Adrenal gland (tissue), 12 donors: Measurements from ENCODE around the gene FOXA3. TPM values are rescaled to one million over a fixed set of nuclear protein-coding genes. Genes with fewer than 3 reads are reported as not detected.

ENCODE experiments used
- DNase-seq, 7 donors: peaks; one replicate each; pipeline ENCODE4 v3.0.0-alpha.2; 2019 to 2020
- H3K27ac ChIP-seq, 5 donors: fragments of 200-600 bp; sonication (generic) in 4 of 5; 1 replicate in 3 of 5; 2 replicates in 2 of 5; pipeline versions ENCODE4 v1.5.1 to v1.8.0; 2016 to 2020; ENCODE audit warnings: mild to moderate bottlenecking in 1 of 5
- H3K27me3 ChIP-seq: fragments of 200-600 bp; 2 replicates; pipeline ENCODE4 v1.8.0; 2021
- H3K36me3 ChIP-seq, 2 donors: fragments of 200-600 bp; replicated peaks in 1 of 2; 1 replicate in 1 of 2; 2 replicates in 1 of 2; pipeline versions ENCODE4 v1.5.1 to v1.8.0; 2018 to 2022
- H3K4me1 ChIP-seq, 2 donors: fragments of 200-600 bp; replicated peaks in 1 of 2; 1 replicate in 1 of 2; 2 replicates in 1 of 2; pipeline versions ENCODE4 v1.5.1 to v1.8.0; 2018 to 2021
- H3K4me3 ChIP-seq, 4 donors: fragments of 200-600 bp; sonication (generic) in 3 of 4; one replicate each; pipeline ENCODE4 v1.5.1; 2016 to 2018
- H3K9me3 ChIP-seq, 3 donors: fragments of 200-600 bp; sonication (generic) in 1 of 3; replicated peaks in 1 of 3; 1 replicate in 2 of 3; 2 replicates in 1 of 3; pipeline versions ENCODE4 v1.5.1 to v1.8.0; 2016 to 2021
- POLR2A ChIP-seq, 2 donors: fragments of 450-650 bp; IDR thresholded peaks; one replicate each; pipeline ENCODE4 v1.6.1; 2017; ENCODE audit warnings: antibody characterized with exemption in 2 of 2, mild to moderate bottlenecking in 2 of 2, moderate library complexity in 1 of 2
- WGBS, 4 donors: extraction: QIAGEN DNeasy Blood & Tissue Kit in 2 of 4; methylation state at CpG; one replicate each; pipeline versions ENCODE4 v1.1.5 to v1.1.7; 2013 to 2017; 5-methylcytosine and 5-hydroxymethylcytosine counted together
- intact Hi-C, 2 donors: fragments of 100-400 bp; cut with DNase I; formaldehyde crosslinking; loops; one replicate each; pipeline versions ENCODE4 v1.14.1 to v1.15.0; 2022 to 2023
- polyA plus RNA-seq, 3 donors: library from polyadenylated mRNA; stranded (reverse); fragments of 200-250 nt in 2 of 3; fragments of 350-450 nt in 1 of 3; fragmentation: Illumina TruSeq in 1 of 3; extraction: RNeasy Lipid Tissue Mini Kit (QIAGEN cat#74804) in 1 of 3; gene quantifications; one replicate each; pipeline ENCODE4 v1.2.3, GENCODE V29; 2013 to 2014
- total RNA-seq, 9 donors: library from RNA; depleted of rRNA in 4 of 9; stranded (reverse); fragments of >200 nt in 4 of 9; fragments of 120-200 nt in 1 of 9; fragmentation: NEBNext Ultra II Directional in 1 of 9; extraction: Animal tissue kit (Norgen Biotek cat#: 25700) in 1 of 9; gene quantifications; one replicate each; pipeline versions ENCODE4 v1.1.0 to v1.2.4, GENCODE V29; 2013 to 2023
- TF ChIP-seq, protein P1 (sequence below), 6 experiments: fragments of 450-650 bp in 4 of 6; fragments of 200-600 bp in 2 of 6; sonication (generic) in 1 of 6; IDR thresholded peaks; 1 replicate in 5 of 6; 2 replicates in 1 of 6; pipeline versions ENCODE4 v1.5.1 to v1.8.0; 2016 to 2021; ENCODE audit warnings: antibody characterized with exemption in 6 of 6, mild to moderate bottlenecking in 2 of 6, moderate library complexity in 1 of 6
- donor health status: healthy with polysubstance abuse.
- donor health status: Bipolar disorder and iron deficiency.
- donor health status: DM: yes; HTN: yes; CAD: no.
- donor health status: DM: no; HTN: no; CAD: no.
- donor health status: DM: no; HTN: no; CAD: no.
- donor health status: DM: yes; HTN: yes; CAD: no.

FOXA3 gene
- total and polyA plus RNA-seq, 12 donors: 0.03 to 0.94 TPM; not detected in 10

DNA sequence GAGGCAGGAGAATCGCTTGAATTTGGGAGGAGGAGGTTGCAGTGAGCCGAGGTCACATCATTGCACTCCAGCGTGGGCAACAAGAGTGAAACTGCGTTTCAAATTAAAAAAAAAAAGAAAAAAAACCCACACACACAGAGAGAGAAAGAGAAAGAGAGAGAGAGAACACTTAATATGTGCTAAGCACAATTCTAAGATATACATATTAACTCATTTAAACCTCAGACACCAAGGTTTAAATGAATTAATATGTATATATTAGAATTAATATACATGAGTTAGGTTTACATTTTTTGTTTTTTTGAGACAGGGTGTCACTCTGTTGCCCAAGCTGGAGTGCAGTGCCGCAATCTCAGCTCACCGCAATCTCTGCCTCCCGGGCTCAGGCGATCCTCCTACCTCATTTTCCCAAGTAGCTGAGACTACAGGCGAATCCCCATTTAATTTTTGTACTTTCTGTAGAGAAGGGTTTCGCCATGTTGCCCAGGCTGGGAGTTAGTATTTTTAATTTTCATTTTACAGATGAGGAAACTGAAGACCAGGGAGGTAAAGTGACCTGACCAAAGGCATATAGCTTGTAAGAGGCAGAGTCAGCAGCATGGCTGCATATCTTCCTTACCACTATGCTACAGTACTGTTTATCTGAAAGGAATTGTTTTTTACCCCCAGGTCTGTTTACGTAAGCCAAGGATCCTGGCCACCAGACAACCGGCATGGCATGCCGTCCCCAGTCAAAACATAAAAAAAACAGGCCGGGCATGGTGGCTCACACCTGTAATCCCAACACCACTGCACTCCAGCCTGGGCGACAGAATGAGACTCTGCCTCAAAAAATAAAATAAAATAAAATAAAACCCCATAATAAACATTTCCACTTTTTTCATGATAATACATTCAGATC lies 3.5 kb upstream of the FOXA3 start:
- intact Hi-C loops: no loop called here
- peaks cover 7 to 27% of the 10 kb centered on the region in 2 donors for H3K4me1 ChIP-seq
- H3K9me3 ChIP-seq: no peaks in the 10 kb centered on the region
- H3K27me3 ChIP-seq: peaks cover 11% of the 10 kb centered on the region
- no peak for TF ChIP-seq POLR2A (IDR thresholded peaks at IDR 0.05)
- TF ChIP-seq, protein P1, sequence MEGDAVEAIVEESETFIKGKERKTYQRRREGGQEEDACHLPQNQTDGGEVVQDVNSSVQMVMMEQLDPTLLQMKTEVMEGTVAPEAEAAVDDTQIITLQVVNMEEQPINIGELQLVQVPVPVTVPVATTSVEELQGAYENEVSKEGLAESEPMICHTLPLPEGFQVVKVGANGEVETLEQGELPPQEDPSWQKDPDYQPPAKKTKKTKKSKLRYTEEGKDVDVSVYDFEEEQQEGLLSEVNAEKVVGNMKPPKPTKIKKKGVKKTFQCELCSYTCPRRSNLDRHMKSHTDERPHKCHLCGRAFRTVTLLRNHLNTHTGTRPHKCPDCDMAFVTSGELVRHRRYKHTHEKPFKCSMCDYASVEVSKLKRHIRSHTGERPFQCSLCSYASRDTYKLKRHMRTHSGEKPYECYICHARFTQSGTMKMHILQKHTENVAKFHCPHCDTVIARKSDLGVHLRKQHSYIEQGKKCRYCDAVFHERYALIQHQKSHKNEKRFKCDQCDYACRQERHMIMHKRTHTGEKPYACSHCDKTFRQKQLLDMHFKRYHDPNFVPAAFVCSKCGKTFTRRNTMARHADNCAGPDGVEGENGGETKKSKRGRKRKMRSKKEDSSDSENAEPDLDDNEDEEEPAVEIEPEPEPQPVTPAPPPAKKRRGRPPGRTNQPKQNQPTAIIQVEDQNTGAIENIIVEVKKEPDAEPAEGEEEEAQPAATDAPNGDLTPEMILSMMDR (IDR thresholded peaks at IDR 0.05): no peak
- peaks cover 0 to 12% of the 10 kb centered on the region in 2 donors for H3K36me3 ChIP-seq
- no peak overlapping the region for H3K4me3 ChIP-seq
- no peak for DNase-seq
- WGBS, 4 donors: 82 to 91% (median 88%) methylated on average over 15 of the region's 15 CpGs
- no peak overlapping the region for H3K27ac ChIP-seq

DNA sequence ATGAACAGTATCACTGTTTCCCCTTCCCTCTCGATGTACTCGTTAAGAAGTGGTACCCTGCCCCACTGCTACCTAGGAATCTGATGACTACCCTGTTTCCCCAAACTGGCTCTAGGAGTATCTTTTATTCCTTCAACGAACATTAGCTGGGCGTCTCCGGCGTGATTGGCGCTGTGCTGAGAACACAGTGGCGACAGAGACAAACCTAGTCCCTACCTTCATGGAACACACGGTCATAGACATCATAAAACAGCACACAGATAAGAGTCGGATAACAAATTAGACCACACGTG lies 1.9 kb upstream of the FOXA3 start:
- intact Hi-C loops: no loop called here
- no peak for TF ChIP-seq POLR2A (IDR thresholded peaks at IDR 0.05)
- TF ChIP-seq, protein P1 (IDR thresholded peaks at IDR 0.05): no peak
- peaks cover 0 to 12% of the 10 kb centered on the region in 2 donors for H3K36me3 ChIP-seq
- H3K9me3 ChIP-seq: no peaks in the 10 kb centered on the region
- peak overlapping the region; percentile 37 to 96 (median 84) for H3K27ac ChIP-seq
- H3K27me3 ChIP-seq: peaks cover 11% of the 10 kb centered on the region
- peaks cover 7 to 27% of the 10 kb centered on the region in 2 donors for H3K4me1 ChIP-seq
- no peak for DNase-seq
- WGBS, 4 donors: 0 to 1% (median 0%) methylated on average over 11 of the region's 11 CpGs
- peak overlapping the region in 3 of 4 donors; percentile 50 to 81 (median 72) for H3K4me3 ChIP-seq

DNA sequence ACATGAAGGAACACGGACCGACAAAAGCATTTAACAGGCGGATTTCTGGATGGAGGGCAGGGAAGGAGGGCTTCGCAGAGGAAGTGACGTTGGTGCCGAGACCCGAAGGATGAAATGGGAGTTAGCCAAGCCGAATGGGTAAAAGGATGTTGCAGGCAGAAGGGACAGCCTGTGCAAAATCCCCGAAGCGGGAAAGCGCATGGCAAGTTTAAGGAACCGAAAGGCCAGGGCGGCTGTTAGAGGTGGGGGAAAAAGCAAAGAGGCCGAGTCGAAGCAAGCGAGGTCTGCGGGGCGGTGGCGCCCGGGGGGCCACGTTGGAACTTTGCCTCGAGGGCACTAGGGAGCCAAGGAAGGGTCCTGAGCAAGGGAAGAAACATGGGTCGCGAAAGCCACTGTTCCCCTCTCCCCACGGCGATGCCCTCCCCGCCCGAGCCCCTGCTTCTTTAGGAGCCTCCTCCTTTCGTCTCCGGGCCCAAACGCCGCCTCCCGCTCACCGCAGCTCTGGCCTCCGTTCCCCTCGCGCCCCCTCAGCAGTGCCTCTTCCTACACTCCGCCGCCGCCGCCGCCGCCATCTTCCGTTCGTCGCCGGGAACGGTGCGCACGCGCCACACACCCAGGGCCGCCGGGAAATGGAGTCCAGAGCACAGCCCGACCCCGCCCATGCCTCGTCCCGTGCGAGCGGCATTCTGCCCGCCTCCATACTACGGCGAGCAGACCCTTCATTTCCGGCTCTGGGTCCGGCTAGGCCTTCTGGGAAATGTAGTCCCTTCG lies 1.4 kb upstream of the FOXA3 start, which contains the start of gene SYMPK:
Gene SYMPK (minus strand): TSS at position 584 of the 771 bp plus-strand sequence. CDS start 8,652 bp downstream, outside the sequence.
- 0 to 1% (median 0%) methylated on average over 42 to 65 of the region's 65 CpGs for WGBS, 4 donors
- TF ChIP-seq, protein P1 (IDR thresholded peaks at IDR 0.05): no peak
- peak; percentile 48 to 52 for TF ChIP-seq POLR2A (IDR thresholded peaks at IDR 0.05)
- Histone ChIP-seq H3K4me3 (peak within 1 kb of the TSS; percentile 50 to 81 (median 61)), H3K36me3 (peaks cover 0 to 12% of the 10 kb centered on the region in 2 donors), H3K27ac (peak within 1 kb of the TSS; percentile 37 to 96 (median 84)), H3K4me1 (peaks cover 7 to 27% of the 10 kb centered on the region in 2 donors), H3K27me3 (peaks cover 11% of the 10 kb centered on the region), H3K9me3 (no peaks in the 10 kb centered on the region)
- peak; percentile 98 to 99 (median 99) for DNase-seq
- intact Hi-C loops: no loop called here

DNA sequence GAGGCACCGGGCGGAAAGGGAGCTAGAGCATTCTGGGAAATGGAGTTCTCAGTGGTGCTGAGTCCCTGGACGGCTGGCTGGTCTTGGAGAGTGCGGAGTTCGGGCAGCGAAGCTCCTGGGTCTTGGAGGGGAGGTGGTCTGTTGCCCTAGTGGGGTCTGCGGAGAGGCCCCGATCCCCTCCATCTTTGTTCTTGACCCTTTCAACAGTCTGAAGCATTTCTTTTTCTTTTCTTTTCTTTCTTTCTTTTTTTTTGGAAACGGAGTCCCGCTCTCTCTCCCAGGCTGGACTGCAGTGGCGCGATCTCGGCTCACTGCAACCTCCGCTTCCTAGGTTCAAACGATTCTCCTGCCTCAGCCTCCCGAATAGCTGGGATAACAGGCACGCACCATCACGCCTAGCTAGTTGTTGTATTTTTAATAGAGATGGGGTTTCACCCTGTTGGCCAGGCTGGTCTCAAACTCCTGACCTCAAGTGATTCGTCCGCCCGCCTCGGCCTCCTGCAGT lies 739 bp upstream of the FOXA3 start:
- WGBS, 4 donors: 1 to 5% (median 4%) methylated on average over 10 to 22 of the region's 22 CpGs
- intact Hi-C loops: no loop called here
- Histone ChIP-seq H3K27ac (no peak overlapping the region), H3K4me1 (peaks cover 7 to 27% of the 10 kb centered on the region in 2 donors), H3K27me3 (peaks cover 11% of the 10 kb centered on the region), H3K4me3 (peak overlapping the region in 1 of 4 donors; percentile 72), H3K9me3 (no peaks in the 10 kb centered on the region), H3K36me3 (peaks cover 0 to 12% of the 10 kb centered on the region in 2 donors)
- no peak for TF ChIP-seq POLR2A (IDR thresholded peaks at IDR 0.05)
- TF ChIP-seq, protein P1 (IDR thresholded peaks at IDR 0.05): no peak
- DNase-seq: no peak
